GM23248 (cell line): Measurements from ENCODE around the gene MNT. TPM values are rescaled to one million over a fixed set of nuclear protein-coding genes. Genes with fewer than 3 reads are reported as not detected.

ENCODE experiments used
- DNase-seq: peaks from one replicate; pipeline ENCODE4 v3.0.0-alpha.2; 2015
- H2AFZ ChIP-seq: fragments of 200-600 bp; sonication (generic); 2 replicates; pipeline ENCODE4 v1.6.1; 2016; ENCODE audit warnings: antibody characterized with exemption
- H3F3A ChIP-seq: fragments of 200-600 bp; sonication (generic); 2 replicates; pipeline ENCODE4 v1.6.1; 2016; ENCODE audit warnings: mild to moderate bottlenecking, antibody characterized with exemption, mixed run types; ENCODE audit not compliant: insufficient read depth
- H3K27ac ChIP-seq: fragments of 200-600 bp; sonication (generic); 2 replicates; pipeline ENCODE4 v1.5.1; 2016; ENCODE audit warnings: mild to moderate bottlenecking
- H3K27me3 ChIP-seq: fragments of 200-600 bp; sonication (generic); replicated peaks from 2 replicates; pipeline ENCODE4 v1.6.1; 2016; ENCODE audit warnings: mild to moderate bottlenecking; ENCODE audit not compliant: insufficient read depth
- H3K36me3 ChIP-seq: fragments of 200-600 bp; sonication (generic); 2 replicates; pipeline ENCODE4 v1.6.1; 2016; ENCODE audit warnings: low read depth, mild to moderate bottlenecking
- H3K4me1 ChIP-seq: fragments of 200-600 bp; sonication (generic); 2 replicates; pipeline ENCODE4 v1.6.1; 2016; ENCODE audit warnings: mild to moderate bottlenecking; ENCODE audit not compliant: insufficient read depth
- H3K4me2 ChIP-seq: fragments of 200-600 bp; sonication (generic); one replicate; pipeline ENCODE4 v1.6.1; 2016; ENCODE audit warnings: mild to moderate bottlenecking; ENCODE audit not compliant: unreplicated experiment
- H3K4me3 ChIP-seq: fragments of 200-600 bp; sonication (generic); 2 replicates; pipeline ENCODE4 v1.5.1; 2016; ENCODE audit warnings: mild to moderate bottlenecking
- H3K79me2 ChIP-seq: fragments of 200-600 bp; sonication (generic); 2 replicates; pipeline ENCODE4 v1.6.1; 2016; ENCODE audit warnings: mild to moderate bottlenecking; ENCODE audit not compliant: insufficient read depth
- H3K9ac ChIP-seq: fragments of 200-600 bp; sonication (generic); 2 replicates; pipeline ENCODE4 v1.6.1; 2016; ENCODE audit warnings: mild to moderate bottlenecking
- H3K9me2 ChIP-seq: fragments of 200-600 bp; sonication (generic); 2 replicates; pipeline ENCODE4 v1.6.1; 2016; ENCODE audit warnings: mixed run types, mild to moderate bottlenecking, moderate library complexity; ENCODE audit not compliant: insufficient read depth
- H3K9me3 ChIP-seq: fragments of 200-600 bp; sonication (generic); one replicate; pipeline ENCODE4 v1.6.1; 2017; ENCODE audit warnings: low read depth
- H4K20me1 ChIP-seq: fragments of 200-600 bp; sonication (generic); 2 replicates; pipeline ENCODE4 v1.6.0; 2016; ENCODE audit not compliant: insufficient read depth
- EZH2 ChIP-seq: fragments of 200-600 bp; sonication (generic); IDR thresholded peaks from 2 replicates; pipeline ENCODE4 v1.6.1; 2018; ENCODE audit warnings: antibody characterized with exemption, mild to moderate bottlenecking; ENCODE audit not compliant: insufficient read depth, poor library complexity, severe bottlenecking
- EZH2phosphoT487 ChIP-seq: fragments of 200-600 bp; sonication (generic); IDR thresholded peaks from 2 replicates; pipeline ENCODE4 v1.6.1; 2018; ENCODE audit warnings: antibody characterized with exemption, moderate library complexity, mild to moderate bottlenecking, low read depth; ENCODE audit not compliant: insufficient read depth
- WGBS, 2 experiments: methylation state at CpG; one replicate each; pipeline ENCODE4 v1.1.6; 2015 to 2017; ENCODE audit warnings: low lambda C conversion rate in 2 of 2, low coverage in 1 of 2; ENCODE audit errors: missing lambda C conversion rate in 2 of 2; 5-methylcytosine and 5-hydroxymethylcytosine counted together
- in situ Hi-C: fragments of 300-500 bp; cut with MboI; formaldehyde crosslinking; loops from 2 replicates; pipeline ENCODE4 v1.15.0; 2020
- polyA plus RNA-seq: library from polyadenylated mRNA; unstranded; fragments of >200 nt; fragmentation: Nextera tagmentation; extraction: Ambion mirVana; gene quantifications from 2 replicates; pipeline ENCODE4 v1.2.1, GENCODE V29; 2016
- total RNA-seq: library from RNA; depleted of rRNA; stranded (reverse); fragments of >200 nt; shearing (Covaris generic); gene quantifications from 2 replicates; pipeline ENCODE4 v1.2.3, GENCODE V29; 2014

MNT gene
- total and polyA plus RNA-seq, 2 experiments from 2014 or later, result 6.2 TPM

- Histone ChIP-seq H3K36me3 (no peaks in the 10 kb centered on the region), H3K27ac (peak overlapping the region; percentile 99), H3K9me2 (no peaks in the 10 kb centered on the region), H3K4me1 (peaks cover 44% of the 10 kb centered on the region), H3K4me2 (no peak overlapping the region), H2AFZ (no peak overlapping the region), H3K79me2 (peaks cover 75% of the 10 kb centered on the region), H3K27me3 (no peaks in the 10 kb centered on the region), H3F3A (peaks cover 44% of the 10 kb centered on the region), H3K9ac (peak overlapping the region; percentile 100), H4K20me1 (no peaks in the 10 kb centered on the region), H3K4me3 (no peak overlapping the region), H3K9me3 (no peaks in the 10 kb centered on the region)
- 86 to 94% methylated on average over 7 to 16 of the region's 16 CpGs for WGBS, 2 experiments
- DNase-seq, result no peak
- TF ChIP-seq EZH2phosphoT487, result no peak
- no peak for TF ChIP-seq EZH2
- in situ Hi-C loops, result no loop called here
These were observed 6.1 kb downstream of the MNT start for GRCh38 chr17:2394775-2395201.

- in situ Hi-C loops, result no loop called here
- Histone ChIP-seq H3K9me2 (no peaks in the 10 kb centered on the region), H3K9me3 (no peaks in the 10 kb centered on the region), H2AFZ (no peak overlapping the region), H3K27me3 (no peaks in the 10 kb centered on the region), H4K20me1 (no peaks in the 10 kb centered on the region), H3K4me1 (peaks cover 48% of the 10 kb centered on the region), H3K4me2 (no peak overlapping the region), H3K79me2 (peaks cover 79% of the 10 kb centered on the region), H3K27ac (peak overlapping the region; percentile 99), H3K4me3 (peak overlapping the region; percentile 69; the same call in 1 of the 2 replicates), H3F3A (peaks cover 49% of the 10 kb centered on the region), H3K9ac (peak overlapping the region; percentile 100), H3K36me3 (no peaks in the 10 kb centered on the region)
- TF ChIP-seq EZH2 (no peak), EZH2phosphoT487 (no peak)
- 33 to 56% methylated on average over 21 to 50 of the region's 53 CpGs for WGBS, 2 experiments
- no peak for DNase-seq
These were observed 6.7 kb downstream of the MNT start for GRCh38 chr17:2393954-2394749.

GRCh38 chr17:2393174-2393953 is 7.5 kb downstream of the MNT start:
- peak overlapping the region; percentile 100 for H3K9ac ChIP-seq
- no peaks in the 10 kb centered on the region for H3K9me2 ChIP-seq
- peak overlapping the region; percentile 99 for H3K27ac ChIP-seq
- peak; percentile 95 for DNase-seq
- WGBS, 2 experiments, result 1% methylated on average over 49 to 72 of the region's 99 CpGs
- peak overlapping the region; percentile 69 for H3K4me3 ChIP-seq
- H3K9me3 ChIP-seq, result no peaks in the 10 kb centered on the region
- no peak overlapping the region for H2AFZ ChIP-seq
- TF ChIP-seq EZH2 (no peak), EZH2phosphoT487 (no peak)
- in situ Hi-C loops, result no loop called here
- H4K20me1 ChIP-seq, result no peaks in the 10 kb centered on the region
- peaks cover 45% of the 10 kb centered on the region for H3K4me1 ChIP-seq
- peaks cover 79% of the 10 kb centered on the region for H3K79me2 ChIP-seq
- H3F3A ChIP-seq, result peaks cover 47% of the 10 kb centered on the region
- H3K4me2 ChIP-seq, result peak overlapping the region; percentile 64
- no peaks in the 10 kb centered on the region for H3K36me3 ChIP-seq
- no peaks in the 10 kb centered on the region for H3K27me3 ChIP-seq

- Histone ChIP-seq H3K79me2 (peaks cover 76% of the 10 kb centered on the region), H2AFZ (no peak overlapping the region), H4K20me1 (no peaks in the 10 kb centered on the region)
These were observed 8.3 kb downstream of the MNT start for GRCh38 chr17:2392252-2393173.

More at GRCh38 chr17:2392252-2393173, 8.3 kb downstream of the MNT start:
- Histone ChIP-seq H3K4me3 (peak overlapping the region; percentile 72), H3K4me1 (peaks cover 42% of the 10 kb centered on the region), H3F3A (peaks cover 41% of the 10 kb centered on the region), H3K27ac (peak overlapping the region; percentile 99), H3K9me3 (no peaks in the 10 kb centered on the region), H3K36me3 (no peaks in the 10 kb centered on the region), H3K9me2 (no peaks in the 10 kb centered on the region), H3K9ac (peak overlapping the region; percentile 100), H3K4me2 (peak overlapping the region; percentile 84), H3K27me3 (no peaks in the 10 kb centered on the region)
- peak; percentile 99 for DNase-seq
- WGBS, 2 experiments, result 1 to 2% methylated on average over 16 to 62 of the region's 83 CpGs
- TF ChIP-seq EZH2 (no peak), EZH2phosphoT487 (no peak)
- in situ Hi-C loops, result no loop called here
